Activated naive CD4-positive, alpha-beta T cell treated with Interleukin-2 at 50 U/mL for 16 hours (primary cell): ENCODE data around the gene MRFAP1.
A peak's percentile ranks its signal among the peaks of the same experiment; 100 is the strongest.

Experiments used
- DNase-seq: peaks from one replicate; pipeline ENCODE4 v3.0.0-alpha.2; 2020

The MRFAP1 gene

GRCh38 chr4:6640292-6641163 is at the start of gene MRFAP1:
Gene MRFAP1, plus strand, starts transcription at chr4:6640685. Its CDS starts 178 bp downstream, at chr4:6640863.
- peak; percentile 96 for DNase-seq

- no peak for DNase-seq
These were observed 49.2 kb upstream of the MRFAP1 start for GRCh38 chr4:6591313-6591712.

- no peak for DNase-seq
These were observed 48.7 kb upstream of the MRFAP1 start for GRCh38 chr4:6591781-6592180.

GRCh38 chr4:6592804-6593563 is 47.5 kb upstream of the MRFAP1 start:
- no peak for DNase-seq

- no peak for DNase-seq
These were observed 46.1 kb upstream of the MRFAP1 start for GRCh38 chr4:6594341-6594740.

- no peak for DNase-seq
These were observed 45.6 kb upstream of the MRFAP1 start for GRCh38 chr4:6594826-6595355.

GRCh38 chr4:6595897-6596537 is 44.5 kb upstream of the MRFAP1 start:
- no peak for DNase-seq

- DNase-seq = no peak
These were observed 43.5 kb upstream of the MRFAP1 start for GRCh38 chr4:6596948-6597347.

GRCh38 chr4:6598127-6598526 is 42.4 kb upstream of the MRFAP1 start:
- no peak for DNase-seq

GRCh38 chr4:6598641-6599040 is 41.8 kb upstream of the MRFAP1 start:
- no peak for DNase-seq

GRCh38 chr4:6601661-6602250 is 38.7 kb upstream of the MRFAP1 start:
- DNase-seq = no peak

- DNase-seq = no peak
These were observed 38.2 kb upstream of the MRFAP1 start for GRCh38 chr4:6602289-6602688.

GRCh38 chr4:6603128-6603527 is 37.4 kb upstream of the MRFAP1 start:
- no peak for DNase-seq

- DNase-seq = no peak
These were observed 35.4 kb upstream of the MRFAP1 start for GRCh38 chr4:6605114-6605513.

- no peak for DNase-seq
These were observed 34.9 kb upstream of the MRFAP1 start for GRCh38 chr4:6605605-6606004.

GRCh38 chr4:6606465-6607235 is 33.8 kb upstream of the MRFAP1 start:
- no peak for DNase-seq

- no peak for DNase-seq
These were observed 33.0 kb upstream of the MRFAP1 start for GRCh38 chr4:6607368-6608055.

- DNase-seq = no peak
These were observed 31.6 kb upstream of the MRFAP1 start for GRCh38 chr4:6608758-6609414.

- no peak for DNase-seq
These were observed 30.9 kb upstream of the MRFAP1 start for GRCh38 chr4:6609415-6610079.

GRCh38 chr4:6610856-6611430 is 29.5 kb upstream of the MRFAP1 start:
- no peak for DNase-seq
